SK-N-SH (cell line): ENCODE measurements around the gene PLEKHG5. TPM values are rescaled to one million over a fixed set of nuclear protein-coding genes. Genes with fewer than 3 reads are reported as not detected.
A peak's percentile ranks its signal among the peaks of the same experiment; 100 is the strongest.

Experiments
- CTCF ChIA-PET: fragments of 300-600, 350-600 bp; formaldehyde crosslinking; extraction: SDS; loops from one replicate; lab custom pipeline; 2021; lab: Yijun Ruan, JAX
- POLR2A ChIA-PET: fragments of 350-600 bp; sonication (Branson Sonifier 250); formaldehyde crosslinking; extraction: SDS; loops from one replicate; lab custom pipeline; 2020; ENCODE audit warnings: antibody characterized with exemption, inconsistent platforms; lab: Yijun Ruan, JAX
- DNase-seq: peaks from one replicate; pipeline ENCODE4 v3.0.0; 2012
- H2AFZ ChIP-seq: fragments of 200-600 bp; sonication (generic); 2 replicates; pipeline ENCODE4 v1.8.1; 2016; ENCODE audit warnings: antibody characterized with exemption, mild to moderate bottlenecking, low read depth
- H3F3A ChIP-seq: fragments of 200-600 bp; sonication (generic); replicated peaks from 2 replicates; pipeline ENCODE3; 2016; ENCODE audit warnings: antibody characterized with exemption, mild to moderate bottlenecking; ENCODE audit not compliant: insufficient read depth
- H3K27ac ChIP-seq, 2 experiments: fragments of 200-500 bp in 1 of 2; fragments of 200-600 bp in 1 of 2; sonication (Bioruptor generic) in 1 of 2; sonication (generic), shearing (Covaris generic) in 1 of 2; 2 replicates each; pipeline versions ENCODE4 v1.5.1 to v1.6.1; 2014 to 2016; ENCODE audit warnings: low read depth in 2 of 2, inconsistent platforms in 1 of 2, low read length in 1 of 2, mild to moderate bottlenecking in 1 of 2, mixed read lengths in 1 of 2
- H3K27me3 ChIP-seq: fragments of 200-600 bp; sonication (generic), shearing (Covaris generic); 2 replicates; pipeline ENCODE4 v1.6.1; 2016; ENCODE audit warnings: mixed run types; ENCODE audit not compliant: insufficient read depth
- H3K36me3 ChIP-seq, 2 experiments: fragments of 200-500 bp in 1 of 2; fragments of 200-600 bp in 1 of 2; sonication (Bioruptor generic) in 1 of 2; sonication (generic) in 1 of 2; replicated peaks in 1 of 2; 2 replicates each; pipeline versions ENCODE3 to v1.5.1; 2014 to 2016; ENCODE audit warnings: low read length in 1 of 2, mild to moderate bottlenecking in 1 of 2; ENCODE audit not compliant: insufficient read depth in 2 of 2, control insufficient read depth in 1 of 2
- H3K4me1 ChIP-seq, 2 experiments: fragments of 200-500 bp in 1 of 2; fragments of 200-600 bp in 1 of 2; sonication (Bioruptor generic) in 1 of 2; sonication (generic), shearing (Covaris generic) in 1 of 2; 2 replicates each; pipeline versions ENCODE4 v1.5.1 to v1.6.1; 2014 to 2016; ENCODE audit warnings: low read depth in 1 of 2, low read length in 1 of 2, mixed run types in 1 of 2; ENCODE audit not compliant: insufficient read depth in 2 of 2, control insufficient read depth in 1 of 2
- H3K4me2 ChIP-seq: fragments of 200-600 bp; sonication (generic), shearing (Covaris generic); 2 replicates; pipeline ENCODE4 v1.6.1; 2017; ENCODE audit warnings: mixed run types
- H3K4me3 ChIP-seq, 2 experiments: fragments of 200-500 bp in 1 of 2; fragments of 200-600 bp in 1 of 2; sonication (Bioruptor generic) in 1 of 2; sonication (generic), shearing (Covaris generic) in 1 of 2; 2 replicates each; pipeline versions ENCODE4 v1.5.1 to v1.8.1; 2014 to 2016; ENCODE audit warnings: low read depth in 2 of 2, inconsistent platforms in 1 of 2, low read length in 1 of 2, mild to moderate bottlenecking in 1 of 2, mixed read lengths in 1 of 2, moderate library complexity in 1 of 2
- H3K79me2 ChIP-seq: fragments of 200-600 bp; sonication (generic); 2 replicates; pipeline ENCODE4 v1.8.1; 2017; ENCODE audit warnings: mild to moderate bottlenecking; ENCODE audit not compliant: insufficient read depth
- H3K9ac ChIP-seq: fragments of 200-600 bp; sonication (generic); 2 replicates; pipeline ENCODE4 v1.6.1; 2017; ENCODE audit warnings: mixed run types
- H3K9me2 ChIP-seq: fragments of 200-600 bp; sonication (generic); 2 replicates; pipeline ENCODE4 v1.6.1; 2017; ENCODE audit warnings: mixed run types
- H3K9me3 ChIP-seq: fragments of 200-600 bp; sonication (generic); 2 replicates; pipeline ENCODE4 v1.6.1; 2017; ENCODE audit warnings: mixed run types, mild to moderate bottlenecking, moderate library complexity
- H4K20me1 ChIP-seq: fragments of 200-600 bp; sonication (generic); 2 replicates; pipeline ENCODE4 v1.6.1; 2017; ENCODE audit warnings: mild to moderate bottlenecking, mixed run types; ENCODE audit not compliant: insufficient read depth
- CTCF ChIP-seq: fragments of 200-600 bp; sonication (generic); IDR thresholded peaks from 2 replicates; pipeline ENCODE4 v1.6.1; 2017; ENCODE audit warnings: antibody characterized with exemption, mild to moderate bottlenecking, moderate library complexity
- EP300 ChIP-seq, 2 experiments: IDR thresholded peaks; 2 replicates each; pipeline versions ENCODE4 v1.4.0 to v1.6.1; 2012; ENCODE audit warnings: borderline replicate concordance in 1 of 2, low read depth in 1 of 2, low read length in 1 of 2
- FOXJ3 ChIP-seq: sonication (generic); formaldehyde crosslinking; IDR thresholded peaks from 2 replicates; pipeline ENCODE4 v1.5.1; 2020; ENCODE audit warnings: mild to moderate bottlenecking, missing genetic modification reagents
- FOXM1 ChIP-seq: IDR thresholded peaks from 2 replicates; pipeline ENCODE4 v1.4.0; 2012; ENCODE audit warnings: low read depth, mild to moderate bottlenecking
- NFIC ChIP-seq: IDR thresholded peaks from 2 replicates; pipeline ENCODE4 v1.4.0; 2012; ENCODE audit warnings: borderline replicate concordance
- RCOR1 ChIP-seq: fragments of 150-350 bp; IDR thresholded peaks from 2 replicates; pipeline ENCODE4 v1.6.1; 2017; ENCODE audit warnings: antibody characterized with exemption, low read length
- RXRA ChIP-seq: IDR thresholded peaks from 2 replicates; pipeline ENCODE4 v1.4.0; 2012; ENCODE audit warnings: low read depth, mild to moderate bottlenecking, borderline replicate concordance
- WGBS: methylation state at CpG from one replicate; pipeline ENCODE4 v1.1.6; 2017; ENCODE audit warnings: low lambda C conversion rate; 5-methylcytosine and 5-hydroxymethylcytosine counted together
- polyA plus RNA-seq, 3 experiments: library from polyadenylated mRNA; depleted of rRNA; stranded (reverse); fragments of >200 nt; gene quantifications; 2 replicates each; pipeline ENCODE4 v1.2.3, GENCODE V29; 2012
- TF ChIP-seq, protein P1 (sequence below): IDR thresholded peaks from 2 replicates; pipeline ENCODE4 v1.6.1; 2012; ENCODE audit warnings: mild to moderate bottlenecking, low read depth, low read length, moderate library complexity

PLEKHG5 gene
- polyA plus RNA-seq, 1 of the 3 experiments (the other 2 are of a cell fraction) = 14.9 TPM

DNA sequence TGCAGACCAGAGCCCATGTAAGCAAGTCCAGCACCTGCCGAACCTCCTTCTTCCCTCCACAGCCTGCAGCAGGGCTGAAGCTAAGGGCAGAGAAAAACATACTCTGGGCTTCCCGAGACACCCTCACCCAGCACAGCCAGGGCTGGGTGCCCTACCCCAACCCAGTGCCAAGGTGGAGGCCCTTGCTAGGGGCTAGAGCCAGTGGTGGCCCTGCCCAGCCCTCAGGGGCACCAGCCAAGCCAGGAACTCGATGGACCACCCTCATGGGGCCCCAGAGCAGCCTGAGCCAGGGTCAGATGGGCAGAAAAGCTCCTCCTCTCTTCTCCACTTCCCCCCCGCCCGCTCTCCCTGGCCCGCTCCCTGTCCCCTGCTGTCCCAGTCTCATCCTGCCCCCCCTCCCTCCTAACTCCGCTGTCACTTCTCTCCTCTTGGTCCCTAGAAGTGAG lies 41.4 kb downstream of the PLEKHG5 start (continued):
- TF ChIP-seq NFIC (no peak), CTCF (no peak), FOXJ3 (CRISPR knock-in tag) (no peak)
- TF ChIP-seq, all 33 proteins: peak for 0

DNA sequence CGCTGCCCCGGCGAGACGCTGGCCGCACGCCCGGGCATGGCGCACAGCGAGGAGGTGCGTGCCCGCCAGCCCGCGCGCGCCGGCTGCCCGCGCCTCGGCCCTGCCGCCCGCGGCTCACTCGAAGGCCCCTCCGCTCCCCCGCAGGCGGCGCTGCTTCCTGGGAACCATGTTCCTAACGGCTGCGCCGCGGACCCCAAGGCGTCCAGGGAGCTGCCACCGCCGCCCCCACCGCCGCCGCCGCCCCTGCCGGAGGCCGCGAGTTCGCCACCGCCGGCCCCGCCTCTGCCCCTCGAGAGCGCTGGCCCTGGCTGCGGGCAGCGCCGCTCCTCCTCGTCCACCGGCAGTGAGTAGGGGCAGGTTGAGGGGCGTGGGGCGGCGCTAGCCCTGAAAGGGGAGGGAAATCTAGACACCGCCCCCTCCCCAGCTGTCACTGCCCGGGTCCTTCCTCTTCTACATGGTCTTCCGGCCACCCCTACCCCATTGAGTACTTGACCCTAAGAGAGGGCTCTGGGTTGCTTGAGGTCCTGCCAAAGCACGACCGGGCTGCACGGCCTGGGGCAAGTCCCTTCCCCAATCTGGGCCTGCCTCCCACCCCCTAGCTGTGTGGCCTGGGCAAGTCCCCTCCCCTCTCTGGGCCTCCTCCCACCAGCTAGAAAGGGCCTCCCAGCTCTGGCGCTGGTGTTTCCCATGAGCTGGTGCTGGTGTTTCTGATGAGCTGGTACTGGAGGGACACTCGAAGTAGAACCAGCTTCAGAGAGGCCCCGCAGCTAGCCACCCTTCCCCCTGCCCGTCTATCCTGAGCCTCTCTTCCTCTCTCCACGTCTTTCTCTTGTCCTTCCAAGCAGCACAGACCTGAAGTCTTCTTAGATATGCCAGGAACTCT lies 42.5 kb downstream of the PLEKHG5 start:
- no peak overlapping the region for H3K9ac ChIP-seq
- TF ChIP-seq NFIC = no peak
- no peak for TF ChIP-seq RCOR1
- TF ChIP-seq, protein P1, sequence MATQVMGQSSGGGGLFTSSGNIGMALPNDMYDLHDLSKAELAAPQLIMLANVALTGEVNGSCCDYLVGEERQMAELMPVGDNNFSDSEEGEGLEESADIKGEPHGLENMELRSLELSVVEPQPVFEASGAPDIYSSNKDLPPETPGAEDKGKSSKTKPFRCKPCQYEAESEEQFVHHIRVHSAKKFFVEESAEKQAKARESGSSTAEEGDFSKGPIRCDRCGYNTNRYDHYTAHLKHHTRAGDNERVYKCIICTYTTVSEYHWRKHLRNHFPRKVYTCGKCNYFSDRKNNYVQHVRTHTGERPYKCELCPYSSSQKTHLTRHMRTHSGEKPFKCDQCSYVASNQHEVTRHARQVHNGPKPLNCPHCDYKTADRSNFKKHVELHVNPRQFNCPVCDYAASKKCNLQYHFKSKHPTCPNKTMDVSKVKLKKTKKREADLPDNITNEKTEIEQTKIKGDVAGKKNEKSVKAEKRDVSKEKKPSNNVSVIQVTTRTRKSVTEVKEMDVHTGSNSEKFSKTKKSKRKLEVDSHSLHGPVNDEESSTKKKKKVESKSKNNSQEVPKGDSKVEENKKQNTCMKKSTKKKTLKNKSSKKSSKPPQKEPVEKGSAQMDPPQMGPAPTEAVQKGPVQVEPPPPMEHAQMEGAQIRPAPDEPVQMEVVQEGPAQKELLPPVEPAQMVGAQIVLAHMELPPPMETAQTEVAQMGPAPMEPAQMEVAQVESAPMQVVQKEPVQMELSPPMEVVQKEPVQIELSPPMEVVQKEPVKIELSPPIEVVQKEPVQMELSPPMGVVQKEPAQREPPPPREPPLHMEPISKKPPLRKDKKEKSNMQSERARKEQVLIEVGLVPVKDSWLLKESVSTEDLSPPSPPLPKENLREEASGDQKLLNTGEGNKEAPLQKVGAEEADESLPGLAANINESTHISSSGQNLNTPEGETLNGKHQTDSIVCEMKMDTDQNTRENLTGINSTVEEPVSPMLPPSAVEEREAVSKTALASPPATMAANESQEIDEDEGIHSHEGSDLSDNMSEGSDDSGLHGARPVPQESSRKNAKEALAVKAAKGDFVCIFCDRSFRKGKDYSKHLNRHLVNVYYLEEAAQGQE = no peak
- no peak for TF ChIP-seq EP300 (IDR thresholded peaks at IDR 0.05; ENCODE audit: borderline replicate concordance in 1 of 2, low read depth in 1 of 2, low read length in 1 of 2)
- TF ChIP-seq RXRA = no peak
- no peak for TF ChIP-seq CTCF
- TF ChIP-seq FOXM1 = no peak
- TF ChIP-seq, all 33 proteins: peak for 0
- H3K36me3 ChIP-seq = no peaks in the 10 kb centered on the region
- H3K79me2 ChIP-seq = no peaks in the 10 kb centered on the region
- WGBS = 40% methylated on average over 9 of the region's 66 CpGs
- no peak overlapping the region for H2AFZ ChIP-seq
- peak; percentile 78 for DNase-seq
- no peaks in the 10 kb centered on the region for H3F3A ChIP-seq
- peak overlapping the region in 1 of 2 experiments; percentile 12; a peak in 1 of 4 replicates for H3K4me3 ChIP-seq
- ChIA-PET POLR2A (no interaction called here), CTCF (interaction anchor here (0.7 to 6.8 kb wide), 12 partner anchors 10 to 202 kb away, joined by 3 to 70 read pairs (median 4); partner anchors contain the start of genes NOL9 and TAS1R1)
- no peaks in the 10 kb centered on the region; a peak in 1 of 4 replicates for H3K4me1 ChIP-seq
- H4K20me1 ChIP-seq = no peaks in the 10 kb centered on the region
- H3K4me2 ChIP-seq = no peak overlapping the region
- H3K9me2 ChIP-seq = no peaks in the 10 kb centered on the region
- H3K27me3 ChIP-seq = peaks cover 44% of the 10 kb centered on the region
- H3K27ac ChIP-seq = no peak overlapping the region
- H3K9me3 ChIP-seq = no peaks in the 10 kb centered on the region
